Measurements from ENCODE around the gene GPBP1.
A peak's percentile ranks its signal among the peaks of the same experiment; 100 is the strongest.
"Not testable (repeated sequence)": the region's sequence is repeated elsewhere in the genome, so short reads cannot be mapped to it uniquely, and the experiment has no call there.

Gene GPBP1, protein sequence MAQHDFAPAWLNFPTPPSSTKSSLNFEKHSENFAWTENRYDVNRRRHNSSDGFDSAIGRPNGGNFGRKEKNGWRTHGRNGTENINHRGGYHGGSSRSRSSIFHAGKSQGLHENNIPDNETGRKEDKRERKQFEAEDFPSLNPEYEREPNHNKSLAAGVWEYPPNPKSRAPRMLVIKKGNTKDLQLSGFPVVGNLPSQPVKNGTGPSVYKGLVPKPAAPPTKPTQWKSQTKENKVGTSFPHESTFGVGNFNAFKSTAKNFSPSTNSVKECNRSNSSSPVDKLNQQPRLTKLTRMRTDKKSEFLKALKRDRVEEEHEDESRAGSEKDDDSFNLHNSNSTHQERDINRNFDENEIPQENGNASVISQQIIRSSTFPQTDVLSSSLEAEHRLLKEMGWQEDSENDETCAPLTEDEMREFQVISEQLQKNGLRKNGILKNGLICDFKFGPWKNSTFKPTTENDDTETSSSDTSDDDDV

DNA sequence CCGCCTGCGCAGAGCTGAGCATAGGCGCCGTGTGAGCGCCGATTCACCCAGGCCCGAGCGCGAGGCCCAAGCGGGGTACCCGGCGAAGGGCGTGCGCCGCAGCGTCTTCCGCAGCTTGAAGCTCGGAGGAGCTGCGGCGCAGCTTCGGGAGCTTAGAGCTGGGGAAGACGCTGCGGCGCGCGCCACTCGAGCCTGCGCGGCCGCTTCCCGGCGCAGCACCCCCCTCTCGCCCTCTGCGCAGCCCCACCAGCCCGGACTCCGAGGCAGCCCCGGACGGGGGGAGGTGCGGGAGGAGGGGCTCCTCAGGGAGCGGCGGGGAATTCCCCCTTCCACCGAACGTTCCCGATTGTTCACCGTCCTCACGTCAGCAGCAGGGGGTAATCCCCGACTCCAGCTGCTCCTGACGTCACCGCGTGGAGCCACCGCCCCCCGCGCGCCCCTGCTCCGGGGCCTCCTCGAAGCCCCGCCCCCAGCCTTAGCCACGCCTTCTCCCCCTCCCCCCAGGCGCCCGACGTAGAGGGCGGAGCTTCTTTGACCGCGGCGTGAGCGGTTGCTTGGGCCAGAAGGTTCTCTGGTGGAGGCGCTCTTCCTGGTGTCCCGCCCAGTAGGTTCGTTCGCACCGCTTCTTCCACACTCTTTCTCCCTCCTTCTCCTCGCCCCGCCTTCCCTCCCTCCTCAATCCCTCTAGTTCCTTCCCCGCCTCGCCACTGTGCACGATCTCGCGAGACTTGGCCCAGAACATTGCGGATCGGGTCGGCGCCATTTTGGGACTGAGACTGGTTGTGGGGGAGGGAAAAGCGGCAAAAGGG is at the start of gene GPBP1:
Gene GPBP1, plus strand, starts transcription at position 741 of the 809 bp plus-strand sequence. CDS start 40,072 bp downstream, outside the sequence.
- DNase-seq: peak; percentile 86 to 100 (median 98)

DNA sequence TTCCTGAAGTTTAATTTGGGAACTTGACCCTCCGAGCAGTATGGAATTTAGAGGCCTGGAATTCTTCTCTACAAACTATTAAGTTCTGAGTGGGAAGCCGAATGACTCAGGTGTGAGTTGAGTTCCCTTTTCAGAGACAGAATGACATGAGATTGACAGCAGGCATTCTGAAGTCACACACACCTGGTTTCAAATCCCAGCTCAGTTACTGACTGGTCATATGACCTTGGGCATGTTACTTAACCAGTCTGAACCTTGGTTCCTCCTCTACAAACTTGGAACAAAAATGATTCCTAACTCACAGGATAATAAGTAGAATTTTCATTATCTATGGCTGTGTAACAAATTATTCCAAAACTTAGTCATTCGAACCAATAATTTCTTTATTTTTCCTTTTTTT is 45.5 kb upstream of the GPBP1 start:
- no peak for DNase-seq

DNA sequence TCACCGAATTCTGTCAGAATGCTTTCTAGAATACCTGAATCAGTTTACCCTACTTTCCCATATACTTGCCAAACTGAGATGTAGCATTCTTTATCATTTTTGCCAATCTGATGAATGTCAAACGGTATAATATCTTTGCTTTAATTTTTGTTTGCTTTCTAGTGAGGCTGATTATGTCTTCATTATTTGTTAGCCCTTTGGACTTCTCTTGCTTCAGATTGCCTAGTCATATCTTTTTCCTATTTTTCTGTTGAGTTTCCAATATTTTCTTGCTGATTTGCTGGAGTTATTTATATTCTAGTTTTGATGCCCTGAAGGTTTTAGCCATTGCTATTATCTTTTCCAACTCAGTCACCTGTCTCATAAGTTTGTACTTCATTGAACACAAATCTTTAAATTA is 40.3 kb upstream of the GPBP1 start:
- no peak for DNase-seq

DNA sequence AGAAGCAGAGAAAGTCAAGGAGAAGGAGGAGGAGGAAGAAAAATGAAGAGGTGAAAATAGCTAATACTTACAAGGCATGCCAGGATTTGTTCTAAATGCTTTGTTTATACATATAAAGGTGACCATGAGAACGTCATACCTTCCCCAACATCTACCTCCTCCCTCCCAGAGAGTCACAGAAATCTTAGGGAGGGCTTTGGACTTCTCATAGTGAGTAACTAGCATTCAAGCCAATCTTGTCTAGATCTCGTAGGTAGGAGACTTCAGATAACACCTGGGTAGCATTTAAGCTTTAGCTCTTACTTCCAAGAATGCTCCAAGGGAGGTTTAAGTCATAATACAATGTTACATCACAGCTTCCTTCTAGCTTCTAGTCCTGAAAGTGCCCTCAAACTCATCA is 36.5 kb upstream of the GPBP1 start:
- DNase-seq: no peak

DNA sequence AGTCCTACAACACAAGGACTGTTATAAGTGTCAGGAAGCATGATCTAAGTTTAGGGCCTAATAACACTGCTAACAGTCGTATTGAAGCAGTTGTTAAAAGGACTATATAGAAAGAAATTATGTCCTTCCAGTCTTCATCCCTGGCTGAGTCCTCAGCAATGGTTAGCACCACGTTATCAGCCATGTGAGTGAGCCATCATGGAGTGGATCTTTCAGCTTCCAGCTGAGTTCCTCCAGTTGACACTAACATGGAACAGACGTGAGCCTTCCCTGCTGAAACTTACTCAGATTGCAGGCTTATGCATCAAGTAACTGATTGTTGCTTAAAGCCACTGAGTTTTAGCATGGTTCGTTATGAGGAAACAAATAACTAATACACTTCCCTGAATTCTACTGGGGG is 21.5 kb upstream of the GPBP1 start:
- DNase-seq: no peak

DNA sequence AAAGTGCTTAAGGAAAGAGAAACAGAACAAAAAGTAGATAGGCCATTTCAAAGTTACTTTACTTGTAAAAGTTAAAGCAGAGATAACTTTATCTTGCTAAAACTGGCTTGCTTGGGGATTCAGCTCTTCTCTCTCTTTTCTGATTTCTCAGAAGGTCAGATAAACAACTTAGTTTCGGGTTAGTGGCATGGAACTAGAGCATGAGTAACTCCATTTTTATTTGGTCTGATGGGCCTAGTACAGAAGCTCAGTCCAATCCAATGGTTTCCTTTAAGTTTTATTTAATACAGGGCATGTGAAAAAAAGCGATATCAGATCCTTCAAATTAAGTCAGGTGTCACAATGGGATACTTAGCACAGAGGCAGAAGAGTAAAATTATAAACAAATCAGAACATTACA is 18.8 kb upstream of the GPBP1 start:
- no peak for DNase-seq

DNA sequence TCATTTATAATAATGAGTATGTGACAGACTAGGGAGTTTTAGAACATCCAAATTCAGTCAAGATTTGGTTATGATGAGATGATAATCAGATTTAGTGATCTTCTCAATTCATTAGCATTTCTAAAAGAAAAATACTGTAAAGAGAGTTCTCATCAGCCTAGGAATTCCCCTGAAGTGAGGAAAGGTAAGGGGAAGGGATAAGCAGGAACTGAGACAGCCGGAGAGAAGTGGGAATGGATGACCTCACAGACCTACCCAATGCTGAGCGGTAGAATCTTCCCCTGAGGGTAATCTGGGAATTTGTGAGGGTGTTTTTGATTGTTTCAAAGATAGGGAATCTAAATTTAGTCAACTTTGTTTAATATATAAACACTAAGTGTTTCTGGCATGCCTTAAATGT is 16.7 kb upstream of the GPBP1 start:
- no peak for DNase-seq

DNA sequence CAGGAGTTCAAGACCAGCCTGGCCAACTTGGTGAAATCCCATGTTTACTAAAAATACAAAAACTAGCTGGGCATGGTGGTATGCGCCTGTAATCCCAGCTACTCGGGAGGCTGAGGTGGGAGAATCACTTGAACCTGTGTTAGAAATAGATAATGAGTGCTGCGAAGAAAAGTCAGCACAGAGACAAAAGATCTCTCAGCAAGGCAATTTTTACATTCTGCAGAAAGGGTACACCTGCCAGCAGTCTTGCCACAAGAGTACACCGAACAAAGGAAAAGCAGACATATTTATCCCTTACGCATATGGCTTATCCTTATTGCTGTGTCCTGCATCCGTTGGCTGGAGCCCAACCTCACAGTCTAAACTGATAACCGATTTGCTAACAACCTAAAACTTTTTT is 16.2 kb upstream of the GPBP1 start:
- DNase-seq: no peak

DNA sequence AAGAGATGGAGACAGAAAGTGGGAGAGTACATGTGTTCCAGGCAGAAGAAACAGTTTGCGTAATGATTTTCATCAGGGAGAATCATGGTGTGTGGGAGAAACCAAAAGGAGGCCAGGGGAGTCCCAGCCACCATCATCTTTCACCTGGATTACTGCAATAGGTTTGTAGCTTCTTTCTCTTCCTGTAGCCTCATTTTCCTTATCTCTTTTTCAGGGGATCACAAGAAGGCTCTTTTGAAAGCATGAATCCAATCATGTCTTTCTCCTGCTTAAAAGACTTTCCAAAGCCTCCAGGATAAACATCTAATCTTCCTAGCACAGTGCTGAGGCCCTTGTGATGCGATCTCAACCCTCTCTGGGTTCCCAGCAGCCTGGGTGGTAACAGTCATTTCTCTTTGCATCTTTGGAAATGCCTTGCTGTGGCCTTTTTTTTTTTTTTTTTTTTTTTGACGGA is 10.3 kb upstream of the GPBP1 start:
- DNase-seq: no peak

DNA sequence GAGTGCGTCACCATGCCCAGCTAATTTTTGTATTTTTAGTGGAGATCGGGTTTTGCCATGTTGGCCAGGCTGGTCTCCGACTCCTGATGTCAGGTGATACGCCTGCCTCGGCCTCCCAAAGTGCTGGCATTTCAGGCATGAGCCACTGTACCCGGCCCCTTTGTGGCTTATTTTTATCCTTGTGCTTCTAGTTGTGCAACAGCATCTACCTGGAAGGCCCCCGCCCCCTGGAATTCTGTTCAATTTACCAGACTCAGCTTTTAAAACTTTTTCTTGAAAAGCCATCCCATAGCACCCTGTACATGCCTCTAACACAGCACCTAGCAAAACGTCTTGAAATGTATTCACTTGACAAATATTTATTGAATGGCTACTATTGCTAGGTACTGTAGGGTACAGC is 9.7 kb upstream of the GPBP1 start:
- no peak for DNase-seq

DNA sequence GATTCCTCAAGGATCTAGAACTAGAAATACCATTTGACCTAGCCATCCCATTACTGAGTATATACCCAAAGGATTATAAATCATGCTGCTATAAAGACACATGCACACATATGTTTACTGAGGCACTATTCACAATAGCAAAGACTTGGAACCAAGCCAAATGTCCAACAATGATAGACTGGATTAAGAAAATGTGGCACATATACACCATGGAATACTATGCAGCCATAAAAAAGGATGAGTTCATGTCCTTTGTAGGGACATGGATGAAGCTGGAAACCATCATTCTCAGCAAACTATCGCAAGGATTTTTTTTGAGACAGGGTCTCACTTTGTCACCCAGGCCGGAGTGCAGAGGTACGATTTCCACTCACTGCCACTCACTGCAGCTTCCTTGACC is 8.7 kb upstream of the GPBP1 start:
- not testable (repeated sequence) for DNase-seq

DNA sequence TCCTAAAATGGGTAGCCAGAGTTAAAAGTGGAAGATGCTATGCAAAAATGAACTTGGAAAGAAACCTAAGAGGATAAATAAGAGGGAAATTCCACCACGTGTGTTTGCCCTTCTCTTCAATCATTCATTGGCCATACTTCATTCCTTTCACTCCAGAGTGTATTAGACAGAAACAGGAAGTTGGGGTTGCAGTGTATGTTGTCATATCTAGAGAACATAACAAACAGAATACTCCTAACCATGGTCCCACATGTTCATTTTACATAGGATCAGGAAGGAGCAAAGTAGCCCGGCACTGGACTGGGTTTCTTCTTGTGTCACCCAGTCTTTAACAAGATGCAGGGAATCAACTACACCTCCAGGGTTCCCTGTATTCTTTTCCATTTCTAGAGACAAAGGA is 7.6 kb upstream of the GPBP1 start:
- no peak for DNase-seq

DNA sequence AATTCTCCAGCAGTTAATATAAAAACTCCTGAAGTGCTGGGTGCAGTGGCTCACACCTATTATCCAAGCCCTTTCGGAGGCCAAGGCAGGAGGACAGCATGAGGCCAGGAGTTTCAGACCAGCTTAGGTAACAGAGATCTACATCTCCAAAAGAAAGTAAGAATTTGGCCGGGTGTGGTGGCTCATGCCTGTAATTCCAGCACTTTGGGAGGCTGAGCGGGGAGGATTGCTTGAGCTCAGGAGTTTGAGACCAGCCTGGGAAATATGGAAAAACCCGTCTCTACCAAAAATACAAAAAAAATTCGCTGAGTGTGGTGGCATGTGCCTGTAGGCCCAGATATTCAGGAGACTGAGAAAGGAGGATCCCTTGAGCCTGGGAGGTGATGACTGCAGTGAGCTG is 6.7 kb upstream of the GPBP1 start:
- no peak for DNase-seq

DNA sequence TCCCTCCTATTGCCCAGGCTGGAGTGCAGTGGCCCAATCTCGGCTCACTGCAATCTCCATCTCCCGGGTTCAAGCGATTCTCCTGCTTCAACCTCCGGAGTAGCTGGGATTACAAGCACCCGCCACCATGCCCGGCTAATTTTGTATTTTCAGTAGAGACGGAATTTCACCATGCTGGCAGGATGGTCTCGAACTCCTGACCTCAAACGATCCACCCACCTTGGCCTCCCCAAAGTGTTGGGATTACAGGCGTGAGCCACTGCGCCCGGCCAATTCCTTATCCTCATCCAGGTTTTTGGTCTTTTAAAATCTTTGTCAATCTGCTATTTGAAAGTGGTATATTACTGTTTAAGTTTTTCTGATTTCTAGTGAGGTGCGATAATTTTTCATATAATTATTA is 3.7 kb upstream of the GPBP1 start:
- not testable (repeated sequence) for DNase-seq

DNA sequence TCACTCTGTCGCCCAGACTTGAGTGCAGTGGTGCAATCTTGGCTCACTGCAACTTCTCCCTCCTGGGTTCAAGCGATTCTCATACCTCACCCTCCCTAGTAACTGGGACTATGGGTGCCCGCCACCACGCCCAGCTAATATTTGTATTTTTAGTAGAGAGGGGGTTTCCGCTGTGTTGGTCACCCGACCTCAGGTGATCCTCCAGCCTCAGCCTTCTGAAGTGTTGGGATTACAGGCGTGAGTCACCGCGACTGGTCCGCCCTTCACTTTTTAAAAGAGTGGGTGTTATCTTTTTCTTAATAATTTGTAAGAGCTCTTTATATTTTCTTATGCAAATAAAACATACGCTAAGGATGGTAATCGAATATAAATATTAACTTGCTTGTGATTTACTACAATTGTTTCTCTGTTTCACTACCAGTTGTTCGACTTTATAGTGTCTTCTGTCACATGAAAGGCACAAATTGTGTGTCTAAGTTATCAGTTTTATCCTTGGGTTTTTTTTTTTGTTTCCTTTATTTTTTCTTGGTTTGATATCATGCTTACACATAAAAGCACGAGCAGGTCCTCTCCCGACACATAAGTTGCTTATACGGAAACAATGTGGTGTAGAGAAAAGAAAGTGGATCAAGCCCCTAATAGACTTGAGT is 1.9 kb upstream of the GPBP1 start:
- DNase-seq: no peak

DNA sequence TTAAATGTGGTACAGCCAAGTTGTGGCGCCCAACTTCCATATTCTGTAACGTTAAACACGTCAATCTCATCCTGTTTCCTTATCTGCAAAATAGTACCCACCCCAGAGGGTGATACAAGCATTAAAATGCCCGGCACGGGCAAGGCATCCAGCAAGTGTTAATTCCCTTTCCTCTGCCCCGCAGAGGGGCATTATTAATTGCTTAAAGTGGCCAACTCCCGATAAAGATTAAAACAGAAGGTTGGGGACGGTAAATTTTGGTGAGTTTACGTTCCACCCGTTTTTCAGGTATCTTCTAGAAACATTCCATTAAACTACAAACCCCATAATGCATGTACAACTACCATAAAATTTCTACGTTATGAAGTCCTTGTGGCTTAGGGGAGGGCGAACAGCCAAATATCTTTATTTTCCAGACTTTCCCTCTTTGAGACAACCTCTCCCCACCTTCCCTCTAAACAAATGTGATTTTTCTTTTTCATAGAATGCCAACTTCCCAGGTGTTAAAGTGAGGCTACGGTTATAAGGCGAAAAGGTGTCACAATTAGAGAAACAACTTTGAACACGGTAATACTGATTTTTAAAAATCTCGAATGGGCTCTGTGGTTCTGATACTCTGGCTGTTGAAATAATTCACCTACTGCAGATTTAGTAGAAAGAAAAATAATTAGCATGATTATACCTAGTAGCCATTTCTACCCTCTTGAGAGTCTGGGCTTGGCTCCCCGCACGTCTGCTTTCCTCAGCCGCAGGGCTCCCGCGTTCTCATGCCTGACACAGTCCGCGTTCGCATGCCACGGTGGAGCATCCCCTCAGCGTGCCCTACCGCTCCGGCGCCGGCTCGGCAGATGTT is 1.2 kb upstream of the GPBP1 start:
- DNase-seq: peak in 15 of 51 donors; percentile 20 to 80 (median 69)

DNA sequence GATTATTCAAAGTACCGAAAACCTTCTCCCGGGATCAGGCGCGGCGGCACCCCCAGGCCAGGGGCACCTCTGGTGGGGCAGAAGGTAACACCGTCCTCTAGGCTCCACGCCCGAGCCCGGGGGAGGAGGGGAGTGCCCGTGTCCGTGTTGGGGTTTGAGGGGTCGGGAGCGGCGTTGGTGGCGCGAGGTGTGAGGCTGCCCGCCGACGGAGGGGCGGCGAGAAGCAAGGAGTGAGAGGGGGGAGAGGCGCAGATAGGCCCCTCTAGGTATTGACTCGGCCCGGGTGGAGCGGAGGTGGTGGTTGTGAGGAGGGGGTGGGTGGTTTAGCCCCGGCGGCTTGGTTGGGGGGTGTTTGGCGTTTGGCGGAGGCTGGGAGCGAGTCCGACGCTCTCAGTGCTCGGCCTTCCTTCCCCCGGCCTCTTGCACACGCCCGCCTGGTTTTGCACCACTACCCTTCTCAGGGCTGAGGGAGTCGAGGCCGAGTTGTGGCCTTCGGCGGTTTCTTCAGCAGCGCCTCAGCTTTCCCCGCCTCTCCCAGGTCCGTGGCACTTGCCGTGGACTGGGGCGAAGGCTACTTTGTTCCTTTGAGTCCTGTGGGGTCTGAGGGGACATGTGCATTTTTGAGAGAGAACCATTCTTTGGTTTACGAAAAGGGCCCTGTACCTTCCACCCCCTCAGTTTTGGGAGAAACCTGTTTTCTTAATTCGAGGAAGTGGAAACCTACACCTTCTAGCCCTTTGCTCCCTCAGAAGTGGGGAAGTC is 450 bp downstream of the GPBP1 start:
- peak in 32 of 51 donors; percentile 14 to 87 (median 52) for DNase-seq

DNA sequence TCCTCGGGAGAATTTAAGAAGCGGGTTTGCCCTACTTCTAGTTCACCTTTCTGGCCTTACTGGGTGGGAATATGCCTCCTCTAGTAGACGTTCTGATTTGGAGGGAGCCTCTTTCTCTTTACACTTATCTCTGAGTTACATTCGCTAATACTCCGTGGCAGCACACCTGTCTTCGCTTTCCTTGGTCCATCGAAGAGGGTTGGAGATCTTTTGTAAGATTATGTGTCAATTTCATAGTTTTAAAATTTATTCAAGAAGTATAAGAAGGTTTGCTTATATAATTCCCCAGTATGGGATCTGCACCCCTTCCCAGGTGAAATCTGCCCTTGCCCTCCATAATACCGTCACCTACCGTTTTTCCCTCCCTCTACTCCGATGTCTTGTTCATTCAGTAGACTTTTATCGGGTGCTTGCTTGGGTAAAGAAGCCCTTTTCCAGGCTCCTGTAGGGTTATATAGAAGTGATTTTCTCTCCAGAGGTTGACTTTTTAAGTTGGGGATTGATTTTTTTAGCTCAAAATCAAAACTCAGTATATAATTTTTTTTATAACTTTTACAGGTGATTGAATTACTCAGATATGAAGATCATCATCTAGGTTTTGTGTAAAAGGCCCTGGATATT is 1.1 kb downstream of the GPBP1 start:
- DNase-seq: peak in 1 of 51 donors; percentile 58

DNA sequence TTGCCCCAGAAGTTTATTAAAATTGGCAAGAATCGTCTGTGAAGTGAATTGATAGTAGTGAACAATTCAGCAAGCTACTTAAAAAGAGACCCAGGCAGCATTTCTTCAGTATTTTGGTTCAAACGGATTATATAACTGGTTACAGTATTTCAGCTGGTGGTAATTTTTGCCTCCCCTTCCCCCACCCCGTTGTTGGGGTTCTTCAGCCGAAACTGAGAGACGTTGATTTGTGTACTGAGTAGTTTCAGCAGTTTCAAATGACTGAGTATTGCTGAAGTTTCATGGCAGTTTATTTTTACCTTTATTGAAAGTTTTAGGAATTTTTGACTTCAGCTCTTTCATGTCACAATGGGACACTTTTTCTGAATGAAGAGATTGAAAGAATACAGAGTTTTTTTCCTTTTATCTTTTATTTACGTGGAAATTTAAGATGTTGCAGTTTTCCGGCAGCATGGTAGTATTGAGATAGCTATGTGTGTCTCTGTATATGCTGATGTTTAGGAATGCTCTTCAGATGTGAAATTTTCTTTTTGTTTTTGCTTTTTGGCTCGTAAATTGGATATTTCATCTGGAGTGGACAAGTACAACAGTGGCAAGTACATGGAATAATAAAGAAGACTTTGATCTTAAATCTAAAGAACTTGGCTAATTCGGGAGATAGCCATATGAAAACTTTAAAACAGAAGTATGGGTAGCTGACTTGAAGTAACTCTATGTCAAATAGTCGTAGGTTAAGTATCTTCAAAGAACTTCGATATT is 1.9 kb downstream of the GPBP1 start:
- DNase-seq: peak in 2 of 51 donors; percentile 14 to 29

All from hypothalamus (tissue), 51 donors.